ENCODE data around the gene LYST.
A peak's percentile ranks its signal among the peaks of the same experiment; 100 is the strongest.
"Not testable (repeated sequence)": the region's sequence is repeated elsewhere in the genome, so short reads cannot be mapped to it uniquely, and the experiment has no call there.

LYST gene

GRCh38 chr1:235855811-235856429, 10.8 kb downstream of the LYST start:
- no peak for DNase-seq

DNA sequence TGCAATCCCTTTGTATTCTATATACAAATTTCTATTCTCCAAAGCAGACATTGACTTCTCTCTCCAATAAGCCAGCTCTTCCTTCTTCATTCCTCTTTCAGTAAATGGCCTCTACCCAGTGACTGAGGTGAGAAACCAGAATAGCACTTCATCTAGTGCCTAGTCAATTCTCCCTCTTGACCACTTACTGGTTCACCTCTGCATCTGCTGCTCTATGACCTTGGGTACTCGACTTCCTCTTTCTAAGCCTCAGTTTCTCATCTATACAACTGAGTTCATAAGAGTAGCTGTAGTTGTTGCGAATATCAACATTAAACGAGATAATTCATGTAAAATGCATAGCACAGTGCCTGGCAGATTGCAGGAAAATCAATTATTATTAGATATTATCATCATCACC, 12.4 kb downstream of the LYST start:
- no peak for DNase-seq

- DNase-seq = no peak
Observed at GRCh38 chr1:235853653-235854052, 13.1 kb downstream of the LYST start.

- no peak for DNase-seq
Observed at GRCh38 chr1:235852887-235853286, 13.8 kb downstream of the LYST start.

GRCh38 chr1:235851939-235852338, 14.8 kb downstream of the LYST start:
- no peak for DNase-seq

GRCh38 chr1:235848251-235848650, 18.5 kb downstream of the LYST start:
- DNase-seq = not testable (repeated sequence)

DNA sequence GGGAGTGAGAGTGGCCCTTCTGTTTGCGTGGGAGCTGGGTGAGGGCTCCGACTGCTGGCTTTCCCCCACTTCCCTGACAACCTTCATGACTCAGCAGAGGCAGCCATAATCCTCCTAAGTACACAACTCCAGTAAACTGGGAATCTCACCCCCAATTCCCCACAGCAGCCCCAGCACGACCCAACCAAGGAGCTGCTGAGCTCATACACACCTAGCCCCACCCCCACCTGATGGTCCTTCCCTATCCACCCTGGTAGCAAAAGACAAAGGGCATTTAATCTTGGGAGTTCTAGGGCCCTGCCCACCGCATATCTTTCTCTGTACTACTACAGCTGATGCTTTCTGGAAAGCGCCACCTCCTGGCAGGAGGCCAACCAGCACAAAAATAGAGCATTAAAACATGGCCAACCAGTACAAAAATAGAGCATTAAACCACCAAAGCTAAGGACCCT, 21.0 kb downstream of the LYST start:
- not testable (repeated sequence) for DNase-seq

- DNase-seq = no peak
Observed at GRCh38 chr1:235844776-235845175, 21.9 kb downstream of the LYST start.

DNA sequence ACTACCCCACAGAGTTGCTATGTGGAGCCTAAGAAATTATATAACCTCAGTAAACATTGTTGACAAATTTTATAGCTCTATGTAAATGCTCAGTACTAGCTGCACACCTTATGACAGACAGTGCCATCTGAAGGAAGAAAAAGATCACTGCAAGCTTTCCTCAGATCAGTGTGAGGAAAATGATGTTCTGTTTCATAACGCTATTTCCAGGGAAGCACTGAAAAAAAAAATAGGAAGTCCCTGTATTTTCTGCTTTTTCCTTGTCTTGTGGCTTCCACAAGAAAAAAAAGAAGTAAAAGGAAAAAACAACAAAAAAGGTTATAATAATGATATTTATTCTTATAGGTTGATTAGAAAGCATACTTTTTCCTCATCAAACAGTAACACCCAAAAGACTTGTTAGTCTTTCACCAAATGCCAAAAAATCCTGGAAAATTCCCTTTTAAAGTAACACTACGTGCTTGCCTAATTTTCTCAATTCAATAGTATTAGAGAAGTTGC, 23.2 kb downstream of the LYST start:
- peak; percentile 46 for DNase-seq

- DNase-seq = no peak
Observed at GRCh38 chr1:235841938-235842545, 24.7 kb downstream of the LYST start.

- no peak for DNase-seq
Observed at GRCh38 chr1:235838021-235838420, 28.7 kb downstream of the LYST start.

DNA sequence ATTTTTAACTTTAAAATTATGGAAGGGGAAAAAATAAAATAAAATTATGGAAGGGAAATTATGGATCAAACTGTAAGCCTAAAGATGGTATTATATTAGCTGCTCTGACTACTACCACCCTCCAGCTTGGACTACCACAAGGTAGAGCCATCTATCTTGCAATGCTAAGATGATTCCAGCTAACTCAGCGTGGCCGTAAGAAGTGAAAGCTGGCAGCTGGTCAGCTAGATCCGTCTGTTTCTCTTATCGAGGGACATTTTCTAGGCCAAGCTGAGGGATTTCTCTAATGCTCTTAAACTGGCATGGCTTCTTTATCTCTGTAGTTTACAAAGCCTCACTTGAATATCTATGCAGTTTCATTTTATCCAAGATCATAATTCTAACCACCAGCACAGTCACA, 31.5 kb downstream of the LYST start:
- DNase-seq = no peak

GRCh38 chr1:235834620-235835019, 32.1 kb downstream of the LYST start:
- peak; percentile 24 for DNase-seq

DNA sequence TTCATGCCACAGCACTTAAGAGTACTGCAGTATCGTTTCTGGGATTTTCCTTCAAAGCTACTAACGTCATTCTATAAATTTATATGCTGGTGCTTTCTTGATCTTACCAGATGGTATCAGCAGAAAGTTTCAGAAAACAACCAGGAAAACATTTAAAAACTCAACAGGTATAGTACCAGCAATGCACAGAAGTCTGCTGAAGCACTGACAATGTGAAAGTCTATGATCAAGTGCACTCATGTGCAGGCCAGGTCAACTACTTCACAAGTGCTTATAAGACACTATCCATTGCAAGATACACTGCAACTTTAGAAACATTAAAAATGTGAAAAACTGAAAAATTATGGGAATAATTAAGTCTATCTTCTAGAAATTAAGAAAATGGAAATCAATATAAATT, 34.7 kb downstream of the LYST start:
- DNase-seq = no peak

DNA sequence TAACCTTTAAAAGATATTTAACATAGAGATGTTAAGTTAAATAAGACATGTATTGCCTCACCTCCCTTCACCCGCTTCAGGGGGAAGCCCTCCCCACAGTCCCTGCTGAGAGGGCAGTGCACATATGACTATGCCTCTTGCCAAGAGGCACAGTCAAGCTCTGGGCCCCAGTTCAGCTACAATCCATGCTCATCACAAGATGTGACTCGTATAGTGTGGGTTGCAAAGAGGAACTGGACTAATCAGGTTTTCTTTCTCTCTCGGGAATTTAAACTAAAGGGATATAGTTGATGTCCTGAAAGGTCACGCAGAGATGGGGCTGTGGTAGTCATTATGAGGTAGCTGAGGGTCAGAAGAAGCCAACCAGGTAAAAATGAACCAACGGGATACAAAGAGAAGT, 35.6 kb downstream of the LYST start:
- no peak for DNase-seq

- DNase-seq = no peak
Observed at GRCh38 chr1:235826102-235826854, 40.4 kb downstream of the LYST start.

- DNase-seq = no peak
Observed at GRCh38 chr1:235825229-235825628, 41.5 kb downstream of the LYST start.

DNA sequence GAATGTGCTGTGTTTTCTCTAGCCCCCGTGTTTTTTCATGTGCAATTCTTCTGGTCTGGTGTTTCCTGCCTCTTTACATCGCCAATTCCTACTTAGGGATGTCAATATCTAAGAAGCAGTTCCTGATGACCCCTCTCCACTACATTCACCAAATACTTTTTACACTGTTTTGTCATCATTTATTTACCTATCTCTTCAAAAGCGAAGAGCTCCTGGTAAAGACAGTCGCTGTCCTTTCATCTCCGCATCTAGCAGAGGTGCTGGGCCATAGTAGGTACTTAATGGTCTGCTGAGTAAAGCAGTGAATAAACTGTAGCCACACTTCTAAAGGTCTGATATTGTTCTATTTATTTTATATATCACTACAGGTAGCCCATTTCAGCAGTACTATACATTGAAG, 43.0 kb downstream of the LYST start:
- no peak for DNase-seq

- no peak for DNase-seq
Observed at GRCh38 chr1:235822685-235823084, 44.0 kb downstream of the LYST start.

DNA sequence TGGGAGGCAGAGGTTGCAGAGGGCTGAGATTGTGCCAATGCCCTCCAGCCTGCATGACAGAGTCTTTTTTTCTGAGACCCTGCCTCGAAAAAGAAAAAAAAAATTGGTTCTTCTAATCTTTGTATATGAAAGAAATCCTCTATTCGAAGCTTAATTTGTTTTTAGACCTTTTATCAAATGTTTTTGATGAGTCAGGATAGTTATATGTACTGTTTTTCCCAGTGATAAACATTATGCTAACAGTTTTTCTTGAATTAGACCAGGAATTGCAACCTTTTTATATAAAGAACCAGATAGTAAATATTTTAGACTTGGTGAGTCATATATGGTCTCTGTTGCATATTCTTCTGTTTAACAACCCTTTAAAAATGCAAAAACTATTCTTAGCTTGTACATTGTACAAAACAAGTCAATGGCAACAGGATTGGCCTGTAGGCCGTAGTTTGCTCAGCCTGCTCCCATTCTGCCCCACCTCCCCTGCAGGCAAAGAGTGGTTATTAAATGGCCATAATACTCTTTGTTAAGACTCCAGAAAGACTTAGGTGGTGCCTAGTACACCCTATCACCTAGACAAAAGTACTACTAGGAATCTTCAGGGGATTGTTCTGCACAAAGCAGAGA, 45.2 kb downstream of the LYST start:
- DNase-seq = no peak

- no peak for DNase-seq
Observed at GRCh38 chr1:235820061-235820460, 46.6 kb downstream of the LYST start.

DNA sequence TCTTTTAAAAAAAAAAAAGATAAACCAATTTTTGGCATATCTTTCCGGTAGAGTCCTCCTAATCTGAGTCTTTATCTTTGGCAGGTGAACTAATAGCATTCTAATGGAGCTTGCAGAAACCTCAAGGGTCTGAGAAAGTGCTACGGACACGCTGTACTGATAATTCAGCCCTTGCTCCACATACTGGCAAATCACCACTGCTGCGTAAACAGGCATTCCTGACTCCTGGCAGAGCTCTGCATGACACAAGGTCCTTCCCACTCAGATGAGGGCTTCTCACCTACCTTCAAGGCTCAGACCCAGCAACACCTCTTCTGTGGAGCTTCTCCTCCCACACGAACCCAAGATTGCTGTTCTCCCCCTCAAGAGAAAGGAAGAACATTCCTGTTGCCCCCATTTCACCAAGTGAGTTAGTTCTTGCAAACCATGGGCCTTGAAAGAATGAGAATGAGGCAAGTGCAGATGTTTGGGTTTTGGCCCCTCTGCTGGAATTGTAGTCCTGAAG, 48.0 kb downstream of the LYST start:
- DNase-seq = no peak

- DNase-seq = no peak
Observed at GRCh38 chr1:235817101-235817728, 49.5 kb downstream of the LYST start.
